HG03139 (cell line): ENCODE data around the gene RBM26.

ENCODE experiments used
- ATAC-seq: cut with Tn5 transposase; IDR thresholded peaks from one replicate; pipeline ENCODE4 v1.9.1; 2021; ENCODE audit not compliant: unreplicated experiment

Gene RBM26

DNA sequence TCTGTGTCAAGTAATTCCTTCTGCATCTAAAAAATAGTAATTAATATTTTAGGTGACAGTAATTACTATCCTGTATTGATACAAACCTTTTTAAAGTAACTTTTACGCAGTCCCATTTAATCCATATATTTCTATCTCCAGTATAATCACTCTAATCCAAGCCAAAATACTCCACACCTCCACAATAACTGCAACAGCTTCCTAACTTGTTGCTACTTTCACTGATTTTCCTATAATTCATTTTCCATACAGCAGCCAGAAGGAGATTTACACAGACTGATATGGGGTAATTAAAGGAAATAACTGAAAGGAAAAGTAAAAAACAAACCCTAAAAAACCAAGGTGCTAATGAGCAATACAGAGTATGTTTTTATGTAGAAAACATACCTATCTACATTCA, 64.9 kb downstream of the RBM26 start:
- no peak for ATAC-seq

GRCh38 chr13:79340490-79340889, 65.6 kb downstream of the RBM26 start:
- ATAC-seq, result no peak

DNA sequence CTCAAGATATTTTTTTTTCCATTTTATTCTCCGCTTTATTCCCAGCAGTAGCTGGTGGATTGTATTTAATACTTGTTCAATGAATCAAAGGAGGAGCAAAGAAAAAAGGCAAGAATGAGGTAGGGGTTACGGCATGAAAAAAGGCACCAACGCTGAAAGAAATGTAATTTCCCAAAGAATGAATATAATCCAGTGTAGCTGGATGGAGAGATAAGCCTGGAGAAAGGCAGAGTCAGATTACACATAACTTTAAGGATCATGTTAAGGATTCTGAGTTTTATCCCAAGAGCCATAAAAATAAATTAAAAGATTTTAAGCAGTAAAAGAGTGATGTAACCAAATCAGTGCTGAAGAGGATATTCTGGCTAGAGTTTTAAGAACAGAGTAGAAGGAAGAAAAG, 67.7 kb downstream of the RBM26 start:
- no peak for ATAC-seq

DNA sequence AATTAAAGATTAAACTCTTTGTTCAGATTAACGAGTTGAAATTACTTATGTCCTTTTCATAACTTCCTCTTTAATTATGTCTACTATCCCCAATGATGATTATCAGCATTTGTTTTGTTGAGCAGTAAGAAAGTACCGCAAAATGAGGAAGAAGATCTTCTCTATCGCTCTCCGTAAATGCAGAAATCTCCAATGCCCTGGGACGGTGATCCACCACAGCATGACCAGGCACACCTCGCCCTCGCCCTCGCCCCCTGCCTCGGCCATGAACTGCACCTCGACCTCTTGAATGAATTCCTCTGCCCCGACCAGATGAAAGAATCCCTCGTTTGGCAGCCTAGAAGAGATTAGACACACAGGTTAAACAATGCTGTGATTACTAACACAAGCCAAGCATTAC, 69.1 kb downstream of the RBM26 start:
- no peak for ATAC-seq

DNA sequence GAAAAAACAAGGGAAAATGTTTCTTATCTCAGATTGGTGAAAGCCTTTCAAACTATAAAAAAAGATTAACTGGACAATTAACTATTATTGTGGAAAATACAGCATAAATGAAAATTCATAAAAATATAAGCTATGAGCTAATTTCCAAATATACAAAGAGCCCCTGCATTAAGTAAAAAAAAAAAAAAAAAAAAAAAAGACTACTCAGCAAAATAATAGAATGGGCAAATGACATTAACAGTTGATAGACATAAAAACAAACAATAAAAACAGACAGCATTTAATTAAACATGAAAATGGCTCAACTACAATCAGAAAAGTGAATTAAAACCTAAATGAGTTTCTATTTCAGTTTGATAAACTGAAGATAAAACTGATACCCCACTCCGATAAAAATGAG, 77.5 kb downstream of the RBM26 start:
- ATAC-seq, result no peak

DNA sequence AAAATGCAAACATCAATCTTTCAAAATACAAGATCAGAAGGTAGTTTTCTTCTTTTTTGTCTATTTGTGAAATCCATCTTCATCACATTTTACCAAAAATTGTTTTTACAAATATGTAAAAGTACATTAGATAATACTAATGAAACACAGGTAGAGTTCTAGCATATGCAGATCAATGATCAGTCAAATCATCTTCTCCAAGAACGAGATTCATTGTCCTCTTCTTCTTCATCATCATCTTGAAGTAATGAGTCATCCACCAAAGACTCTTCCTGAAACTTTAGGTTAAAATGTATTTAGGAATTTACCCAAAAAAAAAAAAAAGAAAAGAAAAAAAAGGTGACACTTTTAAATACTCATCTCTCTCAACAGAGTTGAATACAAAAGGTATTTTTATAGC, 85.6 kb downstream of the RBM26 start:
- ATAC-seq, result no peak

DNA sequence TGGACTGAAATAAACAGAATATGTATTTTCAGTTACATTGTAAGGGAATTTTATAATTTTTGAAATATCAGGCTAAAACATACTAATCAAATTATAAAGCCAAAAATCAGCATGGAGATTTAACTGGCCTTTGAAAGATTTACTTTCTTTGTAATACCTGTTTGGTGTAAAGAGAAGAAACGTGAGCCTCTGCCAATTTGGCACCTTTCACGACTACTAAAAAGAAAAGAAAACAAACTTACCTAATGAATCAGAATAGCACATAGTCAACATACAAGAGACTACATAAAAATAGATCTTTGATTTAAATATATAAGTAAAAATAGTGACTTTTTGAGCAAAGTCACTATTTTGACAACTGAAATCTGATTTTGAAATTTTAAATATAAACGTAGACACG, 87.4 kb downstream of the RBM26 start:
- ATAC-seq, result no peak

- ATAC-seq, result no peak
Measured at GRCh38 chr13:79317856-79318255, 88.2 kb downstream of the RBM26 start.

- ATAC-seq, result no peak
Measured at GRCh38 chr13:79314652-79315051, 91.4 kb downstream of the RBM26 start.

DNA sequence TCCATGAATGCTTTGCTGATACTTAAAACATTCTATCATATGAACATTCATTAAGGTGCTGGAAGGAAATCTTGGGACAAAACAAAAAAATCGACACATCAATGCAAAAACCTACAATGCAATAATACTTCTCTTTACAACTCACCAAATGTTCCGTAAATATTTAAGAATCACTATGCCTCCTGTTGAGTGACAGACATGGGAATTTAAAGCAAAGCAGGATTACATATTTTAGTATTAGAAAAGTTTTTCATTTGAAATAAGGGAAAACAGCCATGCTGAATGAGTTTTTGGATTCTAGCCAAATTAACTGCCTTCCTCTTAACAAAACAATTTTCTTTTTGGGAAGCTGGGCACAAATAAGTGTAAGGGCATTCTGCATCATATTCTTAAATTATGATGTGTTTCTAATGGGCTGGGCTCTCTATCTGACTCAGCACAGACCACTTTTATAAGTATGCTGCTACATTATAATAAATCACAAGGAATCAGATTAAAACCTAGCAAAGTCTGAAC, 93.7 kb downstream of the RBM26 start:
- ATAC-seq, result no peak

- no peak for ATAC-seq
Measured at GRCh38 chr13:79311386-79311785, 94.7 kb downstream of the RBM26 start.

- ATAC-seq, result no peak
Measured at GRCh38 chr13:79309690-79310089, 96.4 kb downstream of the RBM26 start.

- no peak for ATAC-seq
Measured at GRCh38 chr13:79307866-79308298, 98.2 kb downstream of the RBM26 start.

GRCh38 chr13:79307433-79307861, 98.6 kb downstream of the RBM26 start:
- ATAC-seq, result no peak

DNA sequence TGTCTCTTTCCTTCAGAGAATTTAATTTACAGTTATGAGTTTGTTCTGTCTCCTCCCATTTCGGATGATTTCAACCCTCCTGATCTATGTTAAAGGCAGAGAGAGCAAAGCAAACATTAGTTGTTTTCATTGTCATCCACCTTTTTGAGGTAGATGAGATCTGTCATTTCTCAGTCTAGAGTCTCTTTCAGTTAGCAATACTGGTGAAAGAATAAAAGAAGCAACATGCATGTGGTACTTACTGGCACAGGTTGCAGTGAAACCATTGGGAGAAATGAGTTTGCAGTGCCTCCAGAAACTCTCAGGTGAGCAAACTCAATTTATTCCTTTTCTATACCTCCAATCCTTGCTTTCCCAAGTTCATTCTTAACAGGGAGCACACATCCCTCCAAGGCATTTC, 99.4 kb downstream of the RBM26 start:
- ATAC-seq, result no peak

- peak; percentile 53 for ATAC-seq
Measured at GRCh38 chr13:79297128-79297527, 108.9 kb downstream of the RBM26 start.

DNA sequence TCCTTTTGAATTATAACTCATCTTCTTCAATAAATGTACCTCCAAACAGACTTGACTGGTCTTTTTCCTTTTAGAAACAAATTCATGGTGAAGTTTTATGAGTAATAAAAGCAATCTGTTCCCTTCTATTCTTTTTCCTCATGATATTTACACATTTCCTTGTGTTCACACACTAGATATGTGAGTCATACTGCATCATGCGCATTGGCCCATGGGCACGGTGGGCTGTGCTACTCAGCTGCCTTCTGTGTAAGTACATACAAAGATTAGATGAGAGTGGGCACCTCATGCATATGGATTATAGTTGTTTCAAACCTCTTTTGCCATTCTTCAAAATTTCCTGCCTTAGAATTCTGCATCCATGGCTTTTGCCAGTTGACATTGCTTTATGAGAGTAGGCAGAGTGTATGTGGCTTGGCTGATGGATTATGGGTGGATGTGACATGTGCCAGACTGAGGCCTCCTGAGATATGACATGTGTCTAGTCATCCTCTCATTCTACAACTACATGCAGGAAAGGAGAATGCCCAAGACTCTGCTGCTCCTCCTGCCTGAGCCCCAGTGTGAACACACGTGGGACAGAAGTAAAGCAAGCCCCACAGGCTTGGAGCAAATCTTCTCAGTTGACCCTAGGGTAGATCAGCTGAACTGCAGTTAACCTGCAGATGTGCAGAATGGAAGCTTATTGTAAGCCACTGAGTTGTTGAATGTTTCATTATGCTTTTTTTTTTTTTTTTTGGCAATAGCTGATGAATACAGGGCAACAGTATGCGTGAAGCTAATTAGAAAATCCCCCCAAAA, 109.9 kb downstream of the RBM26 start:
- no peak for ATAC-seq

DNA sequence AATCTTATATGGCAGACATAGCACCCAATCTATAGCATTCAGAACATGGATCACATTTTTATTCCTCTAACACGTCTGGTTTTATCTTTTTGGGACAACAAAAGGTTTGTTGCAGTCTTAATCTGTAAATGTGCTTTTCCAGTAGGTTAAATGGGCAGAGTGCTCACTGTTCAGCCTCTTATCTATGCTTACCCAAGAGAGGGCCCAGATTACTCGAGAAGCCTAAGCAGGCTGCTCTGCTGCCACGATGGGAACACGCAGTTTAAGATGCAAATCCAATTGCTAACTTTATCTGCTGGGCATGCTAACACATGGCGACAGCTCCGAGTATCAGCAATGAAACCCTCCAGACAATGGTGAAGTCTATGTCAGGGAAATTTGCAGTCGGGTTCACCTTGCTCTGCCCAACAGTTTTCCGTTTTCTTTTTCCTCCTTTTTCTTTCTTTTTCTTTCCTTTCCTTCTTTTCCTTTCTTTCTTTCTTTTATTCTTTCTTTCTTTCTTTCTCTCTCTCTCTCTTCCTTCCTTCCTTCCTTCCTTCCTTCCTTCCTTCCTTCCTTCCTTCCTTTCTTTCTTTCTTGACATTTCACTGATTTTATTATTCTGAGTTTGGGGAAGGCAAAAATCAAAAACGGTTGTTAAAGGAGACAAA, 115.3 kb downstream of the RBM26 start:
- ATAC-seq, result no peak

DNA sequence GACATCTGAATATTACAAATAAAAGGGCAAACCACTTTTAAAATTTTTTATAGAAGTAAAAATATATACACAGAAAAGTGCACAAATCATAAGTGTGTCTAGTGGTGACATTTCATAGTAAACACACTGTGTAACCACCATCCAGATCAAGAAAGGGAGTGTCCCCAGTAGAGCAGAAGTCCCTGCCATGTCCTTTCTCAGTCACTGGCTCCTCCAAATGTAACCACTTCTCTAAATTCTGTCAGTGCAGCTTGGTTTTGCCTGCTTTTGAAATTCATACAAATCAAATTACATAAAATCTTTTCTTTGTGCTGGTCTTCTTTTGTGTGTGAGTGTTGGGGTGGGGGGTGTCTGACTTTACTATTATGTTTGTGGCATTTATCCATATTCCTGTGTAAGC, 116.5 kb downstream of the RBM26 start:
- ATAC-seq, result no peak

DNA sequence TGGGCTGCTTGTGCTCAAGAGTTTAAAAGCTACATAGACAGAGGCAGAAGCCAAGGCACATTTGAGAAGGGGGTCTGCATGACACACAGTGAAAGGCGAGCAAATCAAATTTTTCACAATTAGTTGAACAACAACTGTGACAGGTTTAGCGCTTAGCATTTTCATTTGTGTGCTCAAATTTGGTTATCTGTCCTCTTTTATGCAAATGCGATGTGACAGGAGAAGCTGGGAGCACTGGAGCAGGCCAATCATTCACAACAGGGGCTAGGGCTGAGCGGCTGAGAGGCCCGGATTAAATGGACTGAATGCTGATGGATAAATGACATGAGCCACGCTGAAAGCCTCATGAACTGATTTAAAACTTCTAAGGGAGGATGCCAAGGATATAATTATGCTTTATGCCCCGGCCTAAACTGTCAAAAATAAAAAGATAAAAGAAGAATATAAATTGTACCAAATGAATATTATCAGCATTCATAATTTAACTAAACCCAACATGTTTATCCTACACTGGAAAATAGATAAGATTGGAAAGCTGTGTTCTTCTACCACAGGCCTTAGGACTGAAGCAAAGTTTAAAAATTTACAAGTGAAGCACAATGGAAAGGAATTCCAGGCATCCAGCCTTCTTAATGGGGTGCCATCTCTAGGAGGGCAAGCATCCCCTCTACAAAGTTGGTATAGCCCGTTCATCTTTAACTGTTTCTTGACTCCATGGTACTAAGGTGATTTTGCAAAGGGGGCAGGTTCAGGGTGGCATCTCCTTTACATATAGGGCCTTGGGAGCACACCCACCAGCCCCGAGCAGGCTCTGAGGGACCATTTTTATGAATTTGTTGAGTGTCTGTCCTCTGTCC, 117.9 kb downstream of the RBM26 start:
- no peak for ATAC-seq

- ATAC-seq, result no peak
Measured at GRCh38 chr13:79285159-79285558, 120.9 kb downstream of the RBM26 start.
